GM12878 (cell line): Measurements from ENCODE around the gene ALOXE3.

Experiments
- CBFB ChIP-seq: IDR thresholded peaks from 2 replicates; pipeline ENCODE4 v1.6.1; 2016; ENCODE audit warnings: antibody characterized with exemption, low read depth
- EZH2 ChIP-seq: IDR thresholded peaks from 2 replicates; pipeline ENCODE4 v1.6.1; 2012; ENCODE audit warnings: low read depth, mild to moderate bottlenecking, control low read depth, inconsistent platforms, low read length, borderline replicate concordance; ENCODE audit not compliant: control insufficient read depth
- HDGF ChIP-seq: fragments of 450-650 bp; IDR thresholded peaks from 2 replicates; pipeline ENCODE4 v1.6.1; 2016; ENCODE audit warnings: antibody characterized with exemption
- MEF2B ChIP-seq: fragments of 450-650 bp; IDR thresholded peaks from 2 replicates; pipeline ENCODE4 v1.6.1; 2018; ENCODE audit warnings: mild to moderate bottlenecking, moderate library complexity; ENCODE audit not compliant: partially characterized antibody, poor library complexity, severe bottlenecking
- POLR2A ChIP-seq: IDR thresholded peaks from 2 replicates; pipeline ENCODE4 v1.6.1; 2011; ENCODE audit warnings: low read depth, mild to moderate bottlenecking, low read length
- STAT1 ChIP-seq: fragments of 450-650 bp; conservative IDR thresholded peaks from 2 replicates; pipeline ENCODE4 v1.6.1; 2014; ENCODE audit warnings: antibody characterized with exemption, mild to moderate bottlenecking
- TF ChIP-seq, protein P1 (sequence below), 3 experiments: IDR thresholded peaks in 2 of 3; conservative IDR thresholded peaks in 1 of 3; 2 replicates each; pipeline ENCODE4 v1.5.1; 2011; ENCODE audit warnings: low read depth in 3 of 3, low read length in 3 of 3, mild to moderate bottlenecking in 3 of 3, control low read depth in 2 of 3, moderate library complexity in 2 of 3, inconsistent platforms in 1 of 3, mixed read lengths in 1 of 3; ENCODE audit not compliant: control insufficient read depth in 2 of 3, insufficient read depth in 1 of 3; ENCODE audit errors: extremely low read depth in 1 of 3
- TF ChIP-seq, protein P2 (sequence below): fragments of 450-650 bp; IDR thresholded peaks from 2 replicates; pipeline ENCODE4 v1.6.1; 2014; ENCODE audit warnings: mild to moderate bottlenecking
- TF ChIP-seq, protein P3 (sequence below): fragments of 450-650 bp; formaldehyde crosslinking; IDR thresholded peaks from 2 replicates; pipeline ENCODE4 v1.4.0; 2020; ENCODE audit warnings: mild to moderate bottlenecking, moderate library complexity

DNA sequence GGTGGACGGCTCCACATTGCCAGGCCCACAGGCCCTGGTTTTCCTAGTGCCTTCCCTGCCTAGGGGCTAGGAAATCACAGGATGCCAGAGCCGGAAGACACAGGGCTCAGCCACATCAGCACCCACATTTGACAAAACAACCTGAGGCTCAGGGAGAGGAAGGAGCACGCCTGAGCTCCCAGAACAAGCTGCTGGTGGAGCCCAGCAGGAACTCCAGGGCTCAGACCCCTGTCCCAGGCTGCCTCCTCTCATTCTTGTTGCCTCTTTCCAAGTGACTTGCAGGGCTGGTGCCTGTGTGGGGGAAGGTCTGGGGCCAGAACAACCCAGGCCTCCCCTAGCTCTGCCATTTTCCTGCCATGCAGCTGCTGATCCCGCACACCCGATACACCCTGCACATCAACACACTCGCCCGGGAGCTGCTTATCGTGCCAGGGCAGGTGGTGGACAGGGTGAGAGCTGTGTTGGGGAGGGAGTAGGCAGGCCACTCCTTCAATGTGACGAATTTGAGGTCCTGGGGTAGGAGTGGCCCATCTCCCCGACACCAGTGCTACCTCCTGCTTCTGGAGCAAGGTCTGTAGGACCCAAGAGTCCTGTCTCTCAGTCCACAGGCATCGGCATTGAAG is 71.9 kb downstream of the ALOXE3 start:
- TF ChIP-seq MEF2B (no peak), STAT1 (no peak), POLR2A (no peak), HDGF (no peak), EZH2 (no peak), CBFB (no peak)
- TF ChIP-seq, protein P1, sequence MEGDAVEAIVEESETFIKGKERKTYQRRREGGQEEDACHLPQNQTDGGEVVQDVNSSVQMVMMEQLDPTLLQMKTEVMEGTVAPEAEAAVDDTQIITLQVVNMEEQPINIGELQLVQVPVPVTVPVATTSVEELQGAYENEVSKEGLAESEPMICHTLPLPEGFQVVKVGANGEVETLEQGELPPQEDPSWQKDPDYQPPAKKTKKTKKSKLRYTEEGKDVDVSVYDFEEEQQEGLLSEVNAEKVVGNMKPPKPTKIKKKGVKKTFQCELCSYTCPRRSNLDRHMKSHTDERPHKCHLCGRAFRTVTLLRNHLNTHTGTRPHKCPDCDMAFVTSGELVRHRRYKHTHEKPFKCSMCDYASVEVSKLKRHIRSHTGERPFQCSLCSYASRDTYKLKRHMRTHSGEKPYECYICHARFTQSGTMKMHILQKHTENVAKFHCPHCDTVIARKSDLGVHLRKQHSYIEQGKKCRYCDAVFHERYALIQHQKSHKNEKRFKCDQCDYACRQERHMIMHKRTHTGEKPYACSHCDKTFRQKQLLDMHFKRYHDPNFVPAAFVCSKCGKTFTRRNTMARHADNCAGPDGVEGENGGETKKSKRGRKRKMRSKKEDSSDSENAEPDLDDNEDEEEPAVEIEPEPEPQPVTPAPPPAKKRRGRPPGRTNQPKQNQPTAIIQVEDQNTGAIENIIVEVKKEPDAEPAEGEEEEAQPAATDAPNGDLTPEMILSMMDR (IDR thresholded peaks at IDR 0.05 in 2 of 3, conservative IDR thresholded peaks at IDR 0.05 in 1 of 3; ENCODE audit: control insufficient read depth in 2 of 3, extremely low read depth in 1 of 3, insufficient read depth in 1 of 3, low read depth in 3 of 3, low read length in 3 of 3): no peak
- TF ChIP-seq, protein P2, sequence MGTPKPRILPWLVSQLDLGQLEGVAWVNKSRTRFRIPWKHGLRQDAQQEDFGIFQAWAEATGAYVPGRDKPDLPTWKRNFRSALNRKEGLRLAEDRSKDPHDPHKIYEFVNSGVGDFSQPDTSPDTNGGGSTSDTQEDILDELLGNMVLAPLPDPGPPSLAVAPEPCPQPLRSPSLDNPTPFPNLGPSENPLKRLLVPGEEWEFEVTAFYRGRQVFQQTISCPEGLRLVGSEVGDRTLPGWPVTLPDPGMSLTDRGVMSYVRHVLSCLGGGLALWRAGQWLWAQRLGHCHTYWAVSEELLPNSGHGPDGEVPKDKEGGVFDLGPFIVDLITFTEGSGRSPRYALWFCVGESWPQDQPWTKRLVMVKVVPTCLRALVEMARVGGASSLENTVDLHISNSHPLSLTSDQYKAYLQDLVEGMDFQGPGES: no peak
- TF ChIP-seq, protein P3, sequence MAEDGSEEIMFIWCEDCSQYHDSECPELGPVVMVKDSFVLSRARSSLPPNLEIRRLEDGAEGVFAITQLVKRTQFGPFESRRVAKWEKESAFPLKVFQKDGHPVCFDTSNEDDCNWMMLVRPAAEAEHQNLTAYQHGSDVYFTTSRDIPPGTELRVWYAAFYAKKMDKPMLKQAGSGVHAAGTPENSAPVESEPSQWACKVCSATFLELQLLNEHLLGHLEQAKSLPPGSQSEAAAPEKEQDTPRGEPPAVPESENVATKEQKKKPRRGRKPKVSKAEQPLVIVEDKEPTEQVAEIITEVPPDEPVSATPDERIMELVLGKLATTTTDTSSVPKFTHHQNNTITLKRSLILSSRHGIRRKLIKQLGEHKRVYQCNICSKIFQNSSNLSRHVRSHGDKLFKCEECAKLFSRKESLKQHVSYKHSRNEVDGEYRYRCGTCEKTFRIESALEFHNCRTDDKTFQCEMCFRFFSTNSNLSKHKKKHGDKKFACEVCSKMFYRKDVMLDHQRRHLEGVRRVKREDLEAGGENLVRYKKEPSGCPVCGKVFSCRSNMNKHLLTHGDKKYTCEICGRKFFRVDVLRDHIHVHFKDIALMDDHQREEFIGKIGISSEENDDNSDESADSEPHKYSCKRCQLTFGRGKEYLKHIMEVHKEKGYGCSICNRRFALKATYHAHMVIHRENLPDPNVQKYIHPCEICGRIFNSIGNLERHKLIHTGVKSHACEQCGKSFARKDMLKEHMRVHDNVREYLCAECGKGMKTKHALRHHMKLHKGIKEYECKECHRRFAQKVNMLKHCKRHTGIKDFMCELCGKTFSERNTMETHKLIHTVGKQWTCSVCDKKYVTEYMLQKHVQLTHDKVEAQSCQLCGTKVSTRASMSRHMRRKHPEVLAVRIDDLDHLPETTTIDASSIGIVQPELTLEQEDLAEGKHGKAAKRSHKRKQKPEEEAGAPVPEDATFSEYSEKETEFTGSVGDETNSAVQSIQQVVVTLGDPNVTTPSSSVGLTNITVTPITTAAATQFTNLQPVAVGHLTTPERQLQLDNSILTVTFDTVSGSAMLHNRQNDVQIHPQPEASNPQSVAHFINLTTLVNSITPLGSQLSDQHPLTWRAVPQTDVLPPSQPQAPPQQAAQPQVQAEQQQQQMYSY (CRISPR knock-in tag): no peak
